Activated B cell treated with CpG ODN at 0.5 μM for 24 hours (primary cell): ENCODE results near the gene STUM. TPM values are rescaled to one million over a fixed set of nuclear protein-coding genes. Genes with fewer than 3 reads are reported as not detected.

ENCODE experiments used
- ATAC-seq: fragments of 200-7000 bp; cut with Tn5 transposase; one replicate; pipeline ENCODE4 v1.10.0; 2021; ENCODE audit warnings: low read depth, mild to moderate bottlenecking, moderate library complexity
- CTCF ChIA-PET: fragments of 350-600 bp; sonication (Branson Sonifier 250); formaldehyde crosslinking; loops from one replicate; lab custom pipeline; 2021; ENCODE audit warnings: antibody characterized with exemption; lab: Charles Lee
- POLR2A ChIA-PET: fragments of 350-600 bp; sonication (Branson Sonifier 250); formaldehyde crosslinking; loops from one replicate; lab custom pipeline; 2021; ENCODE audit warnings: antibody characterized with exemption; lab: Charles Lee
- DNase-seq: peaks from one replicate; pipeline ENCODE4 v3.0.0; 2022
- H3K27ac Mint-ChIP-seq: one replicate; pipeline ENCODE4 v1.8.0; 2020; ENCODE audit warnings: mixed read lengths
- H3K27me3 Mint-ChIP-seq: one replicate; pipeline ENCODE4 v1.8.0; 2021; ENCODE audit warnings: mixed read lengths
- H3K36me3 Mint-ChIP-seq: one replicate; pipeline ENCODE4 v1.8.0; 2021; ENCODE audit warnings: low read depth, mixed read lengths
- H3K4me1 Mint-ChIP-seq: one replicate; pipeline ENCODE4 v1.8.0; 2021; ENCODE audit warnings: mixed read lengths
- H3K4me3 Mint-ChIP-seq: one replicate; pipeline ENCODE4 v1.8.0; 2020; ENCODE audit warnings: mild to moderate bottlenecking, mixed read lengths
- H3K9me3 Mint-ChIP-seq: one replicate; pipeline ENCODE4 v1.8.0; 2020; ENCODE audit warnings: mixed read lengths
- CTCF ChIP-seq: fragments of 200-600 bp; IDR thresholded peaks from one replicate; pipeline ENCODE4 v1.8.0; 2022; ENCODE audit warnings: antibody characterized with exemption, mild to moderate bottlenecking
- intact Hi-C: fragments of 100-400 bp; cut with micrococcal nuclease; formaldehyde crosslinking; loops from one replicate; pipeline ENCODE4 v1.15.1; 2024
- total RNA-seq: library from RNA; stranded (reverse); gene quantifications from 2 replicates; pipeline ENCODE4 v1.2.3, GENCODE V29; 2022

Gene STUM
- total RNA-seq, 1 donor from 2014 or later = 0.33 TPM

DNA sequence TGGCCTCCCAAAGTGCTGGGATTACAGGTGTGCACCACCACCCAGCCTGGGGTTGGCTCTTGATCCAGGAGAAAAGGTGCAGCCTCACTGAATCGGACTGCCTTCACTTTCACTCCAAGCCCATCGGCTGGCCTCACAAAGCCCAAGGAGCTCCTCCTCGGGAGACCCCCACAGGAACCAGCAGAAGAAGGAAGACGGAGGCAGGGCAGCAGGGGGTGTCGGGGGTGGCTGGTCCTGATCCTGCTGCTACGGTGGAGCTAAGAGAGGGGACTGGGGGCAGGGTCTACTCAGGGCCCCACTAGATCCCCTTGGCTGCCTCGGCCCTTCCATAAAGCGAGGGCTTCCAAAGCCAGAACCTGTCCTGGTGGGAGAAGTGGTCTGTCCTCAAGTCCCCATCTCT is 93.9 kb downstream of the STUM start:
- no peak for DNase-seq
- peaks cover 77% of the 10 kb centered on the region for H3K36me3 Mint-ChIP-seq
- intact Hi-C loops = loop anchor here (2.0 kb wide), 1 partner anchor 186 kb away; no protein-coding TSS in a partner anchor

DNA sequence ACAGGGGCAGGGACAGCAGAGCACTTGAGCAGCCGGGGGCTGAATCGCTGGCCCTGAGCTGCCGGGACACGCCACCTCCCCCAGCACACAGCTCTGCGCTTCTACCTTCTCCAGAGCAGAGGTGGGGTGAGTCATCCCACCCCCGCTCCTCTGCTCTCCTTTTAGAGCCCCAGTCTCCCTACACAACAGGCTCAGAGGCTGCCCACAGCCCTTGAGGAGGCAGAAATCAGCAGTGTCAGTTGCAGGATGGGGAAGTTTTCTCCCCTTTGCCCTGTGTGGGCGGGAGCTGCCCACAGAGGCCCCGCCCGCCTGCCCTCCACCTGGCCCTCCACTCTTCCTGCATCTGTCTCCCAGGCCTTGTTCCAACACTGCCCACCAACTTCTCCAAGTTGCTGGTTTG is 94.6 kb downstream of the STUM start:
- intact Hi-C loops = loop anchor here (1.0 to 2.0 kb wide), 5 partner anchors 9 to 186 kb away; no protein-coding TSS in a partner anchor
- Mint-ChIP-seq H3K36me3 (peaks cover 78% of the 10 kb centered on the region), H3K27ac (peak overlapping the region; percentile 88), H3K4me1 (peaks cover 76% of the 10 kb centered on the region), H3K9me3 (no peaks in the 10 kb centered on the region), H3K27me3 (no peaks in the 10 kb centered on the region), H3K4me3 (peak overlapping the region; percentile 67)
- POLR2A ChIA-PET = interaction anchor here (0.9 to 7.6 kb wide), 19 partner anchors 9 to 181 kb away, joined by 3 to 163 read pairs (median 5); partner anchors contain the start of gene ITPKB
- CTCF ChIA-PET = interaction anchor here (1.0 to 4.9 kb wide), 12 partner anchors 9 to 185 kb away, joined by 3 to 31 read pairs (median 6); no protein-coding TSS in a partner anchor
- TF ChIP-seq CTCF = no peak
- DNase-seq (peak; percentile 52), ATAC-seq (peak; percentile 63)

More for the DNA sequence above, 93.9 kb downstream of the STUM start:
- peak overlapping the region; percentile 88 for H3K27ac Mint-ChIP-seq
- no peak overlapping the region for H3K4me3 Mint-ChIP-seq
- H3K4me1 Mint-ChIP-seq = peaks cover 80% of the 10 kb centered on the region
- ATAC-seq = no peak
- TF ChIP-seq CTCF = no peak
- H3K9me3 Mint-ChIP-seq = no peaks in the 10 kb centered on the region
- ChIA-PET CTCF (interaction anchor here (0.9 to 4.9 kb wide), 5 partner anchors 8 to 186 kb away, joined by 3 to 31 read pairs (median 20); no protein-coding TSS in a partner anchor), POLR2A (interaction anchor here (0.6 to 7.6 kb wide), 12 partner anchors 9 to 97 kb away, joined by 3 to 163 read pairs (median 20); partner anchors contain the start of gene ITPKB)
- no peaks in the 10 kb centered on the region for H3K27me3 Mint-ChIP-seq

DNA sequence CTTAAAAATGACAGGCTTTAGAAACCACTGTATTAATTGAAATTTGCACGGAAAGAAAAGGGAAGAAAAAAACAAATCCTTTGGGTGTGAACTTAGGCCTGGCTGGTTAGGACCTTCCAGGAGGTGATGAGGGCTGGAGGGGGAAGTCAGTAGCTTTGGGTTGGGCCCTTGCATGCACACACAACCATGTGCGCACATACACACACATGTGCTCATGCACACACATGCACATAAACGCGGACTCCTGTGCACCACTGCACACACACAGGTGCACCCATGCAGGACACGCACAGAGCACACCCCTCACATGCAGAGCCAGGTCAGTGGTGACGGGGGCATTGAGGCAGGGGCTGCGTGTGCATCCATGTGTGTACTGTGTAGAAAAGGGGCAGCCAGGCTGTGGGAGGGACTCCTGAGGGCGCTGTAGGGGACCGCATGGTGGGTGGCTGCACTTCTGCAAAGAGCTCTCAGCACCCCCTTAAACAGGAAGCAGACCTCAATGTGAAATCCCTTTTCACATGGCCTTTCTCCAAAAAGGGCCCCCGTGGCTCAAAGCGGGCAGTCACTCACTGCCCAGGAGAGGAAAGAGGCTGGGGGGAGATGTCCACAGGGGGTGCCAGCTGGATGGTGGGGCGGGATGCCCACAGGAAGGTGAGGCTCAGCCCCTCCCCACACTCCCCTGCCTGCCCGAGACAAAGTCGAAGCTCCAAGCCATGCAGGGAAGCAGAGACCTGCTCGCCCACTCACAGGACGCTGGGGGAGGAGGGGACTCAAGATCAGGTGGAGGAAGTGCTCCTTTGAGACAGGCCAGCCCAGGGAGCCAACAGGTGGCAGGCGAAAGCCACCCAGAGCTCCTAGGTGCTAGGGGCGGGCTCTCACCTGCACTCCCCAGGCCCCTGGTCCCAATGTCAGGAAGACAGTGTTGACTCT is 95.3 kb downstream of the STUM start:
- peak; percentile 53 for ATAC-seq
- intact Hi-C loops = loop anchor here (1.0 to 2.0 kb wide), 9 partner anchors 9 to 185 kb away; no protein-coding TSS in a partner anchor
- DNase-seq = peak; percentile 44
- H3K4me1 Mint-ChIP-seq = peaks cover 79% of the 10 kb centered on the region
- peaks cover 79% of the 10 kb centered on the region for H3K36me3 Mint-ChIP-seq
- no peak for TF ChIP-seq CTCF
- ChIA-PET CTCF (interaction anchor here (0.7 to 4.9 kb wide), 18 partner anchors 9 to 184 kb away, joined by 3 to 31 read pairs (median 6); no protein-coding TSS in a partner anchor), POLR2A (interaction anchor here (0.6 to 7.6 kb wide), 24 partner anchors 9 to 791 kb away, joined by 3 to 163 read pairs (median 4); partner anchors contain the start of gene ITPKB)
- H3K9me3 Mint-ChIP-seq = no peaks in the 10 kb centered on the region
- peak overlapping the region; percentile 88 for H3K27ac Mint-ChIP-seq
- H3K4me3 Mint-ChIP-seq = peak overlapping the region; percentile 67
- H3K27me3 Mint-ChIP-seq = no peaks in the 10 kb centered on the region

DNA sequence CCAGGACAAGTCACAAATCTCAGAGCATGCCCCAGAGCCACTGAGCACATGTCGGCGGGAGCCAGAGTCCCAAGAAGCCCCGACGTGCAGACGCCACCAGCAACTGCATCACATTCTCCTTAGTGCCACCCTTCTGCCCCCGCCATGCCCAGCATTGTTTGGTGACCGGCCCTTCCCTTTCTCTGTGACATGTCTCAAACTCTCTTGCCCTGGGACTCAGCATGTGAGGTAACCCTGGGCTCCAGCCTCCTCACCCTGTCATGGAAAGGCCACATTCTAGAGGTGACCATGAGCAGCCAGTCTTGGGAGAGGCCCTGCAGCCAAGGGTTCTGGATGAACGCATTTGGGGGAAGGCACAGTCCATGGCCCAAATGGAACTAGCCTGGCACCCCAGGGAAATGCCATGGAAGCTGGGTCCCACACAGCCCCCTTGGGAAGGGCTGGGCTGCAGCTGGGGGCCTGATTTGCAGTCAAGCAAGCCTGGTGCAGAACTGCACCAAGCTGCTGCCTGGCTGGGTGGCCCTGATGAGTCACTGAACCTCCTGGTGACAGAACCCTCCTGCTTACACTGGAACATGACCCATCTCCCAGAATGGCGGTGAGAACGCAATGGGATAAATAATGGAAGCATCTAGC is 96.1 kb downstream of the STUM start:
- no peaks in the 10 kb centered on the region for H3K9me3 Mint-ChIP-seq
- peak overlapping the region; percentile 88 for H3K27ac Mint-ChIP-seq
- ChIA-PET CTCF (interaction anchor here (0.7 to 4.9 kb wide), 17 partner anchors 8 to 183 kb away, joined by 3 to 31 read pairs (median 6); no protein-coding TSS in a partner anchor), POLR2A (interaction anchor here (0.9 to 7.6 kb wide), 18 partner anchors 9 to 183 kb away, joined by 3 to 163 read pairs (median 5); partner anchors contain the start of gene ITPKB)
- H3K27me3 Mint-ChIP-seq = no peaks in the 10 kb centered on the region
- intact Hi-C loops = loop anchor here (1.0 to 2.0 kb wide), 4 partner anchors 31 to 93 kb away; no protein-coding TSS in a partner anchor
- peaks cover 80% of the 10 kb centered on the region for H3K4me1 Mint-ChIP-seq
- ATAC-seq = no peak
- H3K4me3 Mint-ChIP-seq = peak overlapping the region; percentile 67
- TF ChIP-seq CTCF = no peak
- peaks cover 79% of the 10 kb centered on the region for H3K36me3 Mint-ChIP-seq
- DNase-seq = no peak
